SK-MEL-5 (cell line): ENCODE measurements around the gene BOC. TPM values are rescaled to one million over a fixed set of nuclear protein-coding genes. Genes with fewer than 3 reads are reported as not detected.

Source experiments
- DNase-seq: peaks from one replicate; pipeline ENCODE4 v3.0.0-alpha.2; 2016; ENCODE audit warnings: low read depth, low spot score
- in situ Hi-C: cut with HindIII; loops from 2 replicates; pipeline ENCODE4 v1.10.0; 2016; ENCODE audit warnings: low sequenced_read_pairs, high pct_unique_total_duplicates, low pct_unique_long_range_greater_than_20kb
- total RNA-seq: library from RNA; depleted of rRNA; stranded (reverse); fragments of >200 nt; shearing (Covaris generic); gene quantifications from 2 replicates; pipeline ENCODE4 v1.2.3, GENCODE V29; 2014; rRNA removed

BOC gene
- total RNA-seq, 1 experiment from 2014 or later: 0.05 TPM

DNA sequence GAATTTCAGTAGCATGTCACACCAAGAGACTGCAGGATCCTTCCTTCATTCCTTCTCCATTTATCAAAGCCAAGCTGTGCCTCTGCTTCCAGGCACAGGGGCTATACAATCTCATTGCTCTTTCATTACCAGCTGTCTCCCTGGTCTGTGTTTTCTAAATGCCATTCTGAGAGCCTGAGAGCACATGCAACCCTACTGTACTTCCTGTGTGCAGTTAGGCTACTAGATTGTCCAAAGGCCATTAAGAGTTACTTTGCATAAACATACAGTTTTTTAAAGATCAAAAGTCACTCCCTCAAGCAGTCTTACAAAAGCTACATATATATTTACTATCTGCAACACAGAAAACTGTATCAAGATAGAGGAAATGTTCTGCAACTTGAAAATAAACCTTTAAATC, 119.8 kb downstream of the BOC start:
- no peak for DNase-seq
- in situ Hi-C loops: no loop called here

Other genes with a start within 250 kb of the BOC start
- not detected in 2 replicates for gene CD200R1, start 236.5 kb upstream of the BOC start, total RNA-seq
- 19.8 and 19.9 TPM in 2 replicates for gene GTPBP8, start 220.6 kb upstream of the BOC start, total RNA-seq
- 2.9 and 3.7 TPM in 2 replicates for gene CFAP44, start 229.9 kb downstream of the BOC start, total RNA-seq